ENCODE results near the gene EGR4. TPM values are rescaled to one million over a fixed set of nuclear protein-coding genes. Genes with fewer than 3 reads are reported as not detected.

EGR4 gene
- total and polyA plus RNA-seq, 4 donors: 0.02 TPM; not detected in 3

DNA sequence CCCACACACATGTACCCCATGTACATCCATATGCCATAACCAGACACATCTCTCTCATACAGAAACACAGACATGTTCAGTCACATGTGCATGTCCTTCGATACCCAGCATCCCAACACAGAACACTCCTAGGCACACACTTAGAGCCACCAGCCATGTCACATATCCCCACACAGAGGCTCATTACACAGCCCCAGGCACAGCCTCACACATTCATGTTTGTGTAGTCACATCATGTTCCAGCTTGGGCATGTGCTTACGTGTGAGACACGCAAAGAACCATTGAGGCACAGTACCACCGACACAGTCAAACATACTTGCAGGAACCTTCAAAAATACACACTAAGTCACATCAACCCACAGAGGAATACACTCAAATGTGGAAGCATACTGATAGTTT, 26.3 kb downstream of the EGR4 start (continued):
- TF ChIP-seq, protein P1, sequence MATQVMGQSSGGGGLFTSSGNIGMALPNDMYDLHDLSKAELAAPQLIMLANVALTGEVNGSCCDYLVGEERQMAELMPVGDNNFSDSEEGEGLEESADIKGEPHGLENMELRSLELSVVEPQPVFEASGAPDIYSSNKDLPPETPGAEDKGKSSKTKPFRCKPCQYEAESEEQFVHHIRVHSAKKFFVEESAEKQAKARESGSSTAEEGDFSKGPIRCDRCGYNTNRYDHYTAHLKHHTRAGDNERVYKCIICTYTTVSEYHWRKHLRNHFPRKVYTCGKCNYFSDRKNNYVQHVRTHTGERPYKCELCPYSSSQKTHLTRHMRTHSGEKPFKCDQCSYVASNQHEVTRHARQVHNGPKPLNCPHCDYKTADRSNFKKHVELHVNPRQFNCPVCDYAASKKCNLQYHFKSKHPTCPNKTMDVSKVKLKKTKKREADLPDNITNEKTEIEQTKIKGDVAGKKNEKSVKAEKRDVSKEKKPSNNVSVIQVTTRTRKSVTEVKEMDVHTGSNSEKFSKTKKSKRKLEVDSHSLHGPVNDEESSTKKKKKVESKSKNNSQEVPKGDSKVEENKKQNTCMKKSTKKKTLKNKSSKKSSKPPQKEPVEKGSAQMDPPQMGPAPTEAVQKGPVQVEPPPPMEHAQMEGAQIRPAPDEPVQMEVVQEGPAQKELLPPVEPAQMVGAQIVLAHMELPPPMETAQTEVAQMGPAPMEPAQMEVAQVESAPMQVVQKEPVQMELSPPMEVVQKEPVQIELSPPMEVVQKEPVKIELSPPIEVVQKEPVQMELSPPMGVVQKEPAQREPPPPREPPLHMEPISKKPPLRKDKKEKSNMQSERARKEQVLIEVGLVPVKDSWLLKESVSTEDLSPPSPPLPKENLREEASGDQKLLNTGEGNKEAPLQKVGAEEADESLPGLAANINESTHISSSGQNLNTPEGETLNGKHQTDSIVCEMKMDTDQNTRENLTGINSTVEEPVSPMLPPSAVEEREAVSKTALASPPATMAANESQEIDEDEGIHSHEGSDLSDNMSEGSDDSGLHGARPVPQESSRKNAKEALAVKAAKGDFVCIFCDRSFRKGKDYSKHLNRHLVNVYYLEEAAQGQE (IDR thresholded peaks at IDR 0.05): no peak

DNA sequence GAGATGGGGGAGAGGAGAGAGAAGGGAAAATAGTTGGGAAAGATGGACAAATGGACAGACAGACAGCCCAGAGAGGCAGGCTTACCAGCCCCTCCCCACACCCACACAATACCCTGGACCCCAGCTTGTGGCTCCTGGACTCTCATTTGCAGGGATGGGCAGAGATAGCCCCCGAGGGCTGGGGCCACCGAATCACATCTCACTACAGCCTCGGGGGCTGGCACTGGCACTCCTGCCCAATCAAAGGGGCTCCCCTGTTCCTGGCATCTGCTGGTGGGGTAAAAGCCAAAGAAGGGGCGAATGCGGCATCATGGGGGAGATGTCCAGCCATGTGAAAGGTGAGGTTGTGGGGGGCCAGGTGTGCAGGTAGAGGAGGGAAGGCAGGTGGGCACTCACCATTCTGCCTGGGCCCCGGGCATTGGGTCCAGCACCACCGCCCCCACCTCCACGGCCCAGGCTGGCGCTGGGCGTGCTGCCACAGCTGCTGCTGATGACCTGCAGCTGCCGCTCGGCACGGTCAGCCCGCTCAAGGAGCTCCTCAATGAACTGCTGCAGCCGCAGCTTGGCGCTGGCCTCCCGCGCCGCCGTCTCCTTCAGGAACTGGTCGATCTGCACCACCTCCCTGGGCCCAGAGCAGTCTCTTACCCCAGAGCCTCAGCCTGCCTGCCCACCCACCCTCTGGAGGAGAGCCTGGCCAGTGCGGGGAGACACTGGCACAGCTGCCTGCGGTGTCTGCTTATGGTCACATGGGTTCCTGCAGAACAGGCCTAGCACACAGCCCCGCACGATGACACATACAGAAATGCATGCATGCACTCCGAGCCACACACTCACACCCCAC, 27.1 kb downstream of the EGR4 start:
- peaks cover 0 to 7% (median 0%) of the 10 kb centered on the region in 4 donors for H3K27me3 ChIP-seq (ENCODE audit: control insufficient read depth in 4 of 4, insufficient read depth in 4 of 4, low read length in 3 of 4)
- no peak for DNase-seq (ENCODE audit: low spot score)
- H3K9me3 ChIP-seq (ENCODE audit: control insufficient read depth in 4 of 4, low read length in 3 of 4): no peaks in the 10 kb centered on the region
- no peak overlapping the region for H3K27ac ChIP-seq (ENCODE audit: low read depth in 1 of 2, low read length in 2 of 2)
- peaks cover 3 to 12% (median 7%) of the 10 kb centered on the region in 4 donors for H3K4me1 ChIP-seq (ENCODE audit: control insufficient read depth in 4 of 4, insufficient read depth in 4 of 4, low read length in 3 of 4)
- TF ChIP-seq NR2F2 (IDR thresholded peaks at IDR 0.05) (no peak), GABPA (IDR thresholded peaks at IDR 0.05 in 1 of 2, conservative IDR thresholded peaks at IDR 0.05 in 1 of 2) (no peak), HNF4A (conservative IDR thresholded peaks at IDR 0.05) (no peak), HNF4G (IDR thresholded peaks at IDR 0.05) (no peak), FOXA2 (IDR thresholded peaks at IDR 0.05) (no peak), YY1 (IDR thresholded peaks at IDR 0.05) (no peak), JUND (IDR thresholded peaks at IDR 0.05) (no peak), SP1 (IDR thresholded peaks at IDR 0.05) (no peak), RXRA (IDR thresholded peaks at IDR 0.05) (no peak), EGR1 (IDR thresholded peaks at IDR 0.05; ENCODE audit: low read depth in 2 of 2) (no peak), FOXA1 (IDR thresholded peaks at IDR 0.05) (no peak)
- TF ChIP-seq, protein P2, sequence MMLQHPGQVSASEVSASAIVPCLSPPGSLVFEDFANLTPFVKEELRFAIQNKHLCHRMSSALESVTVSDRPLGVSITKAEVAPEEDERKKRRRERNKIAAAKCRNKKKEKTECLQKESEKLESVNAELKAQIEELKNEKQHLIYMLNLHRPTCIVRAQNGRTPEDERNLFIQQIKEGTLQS (IDR thresholded peaks at IDR 0.05): no peak
- TF ChIP-seq, protein P3, sequence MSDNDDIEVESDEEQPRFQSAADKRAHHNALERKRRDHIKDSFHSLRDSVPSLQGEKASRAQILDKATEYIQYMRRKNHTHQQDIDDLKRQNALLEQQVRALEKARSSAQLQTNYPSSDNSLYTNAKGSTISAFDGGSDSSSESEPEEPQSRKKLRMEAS (IDR thresholded peaks at IDR 0.05): no peak
- TF ChIP-seq, protein P1 (IDR thresholded peaks at IDR 0.05): no peak
- H3K9ac ChIP-seq (ENCODE audit: low read depth in 1 of 2, low read length in 2 of 2): no peak overlapping the region
- no peak overlapping the region for H3K4me3 ChIP-seq (ENCODE audit: low read depth in 1 of 3, low read length in 3 of 3)
- no peaks in the 10 kb centered on the region for H3K36me3 ChIP-seq (ENCODE audit: control insufficient read depth in 4 of 4, insufficient read depth in 3 of 4, low read depth in 1 of 4, low read length in 3 of 4)
- 93% methylated on average over 26 of the region's 26 CpGs for WGBS

Data from liver (tissue), 9 donors.